ENCODE results near the gene CELSR1.

- TF ChIP-seq EZH2 (IDR thresholded peaks at IDR 0.05; ENCODE audit: borderline replicate concordance, insufficient read depth, low read depth, low read length, poor library complexity, severe bottlenecking) (no peak), CTCF (IDR thresholded peaks at IDR 0.05) (no peak)
Measured at GRCh38 chr22:46580940-46581537, 43.6 kb upstream of the CELSR1 start.
